ENCODE measurements around the gene ADORA2A. TPM values are rescaled to one million over a fixed set of nuclear protein-coding genes. Genes with fewer than 3 reads are reported as not detected.

Gene ADORA2A
- total RNA-seq, 2 experiments from 2014 or later: 45.1 to 45.2 TPM

- peaks cover 47% of the 10 kb centered on the region for H3K36me3 Mint-ChIP-seq
- peak overlapping the region; percentile 87 for H3K4me3 Mint-ChIP-seq
- H3K4me1 Mint-ChIP-seq: peaks cover 75% of the 10 kb centered on the region
- DNase-seq: no peak
- peak overlapping the region; percentile 94 for H3K27ac Mint-ChIP-seq
- no peaks in the 10 kb centered on the region for H3K27me3 Mint-ChIP-seq
- H3K9me3 Mint-ChIP-seq: no peaks in the 10 kb centered on the region
These were observed 3.3 kb downstream of the ADORA2A start for GRCh38 chr22:24430431-24431308.

GRCh38 chr22:24431309-24432034 lies 4.1 kb downstream of the ADORA2A start:
- Mint-ChIP-seq H3K36me3 (peaks cover 48% of the 10 kb centered on the region), H3K4me3 (peak overlapping the region; percentile 76), H3K4me1 (peaks cover 75% of the 10 kb centered on the region), H3K27ac (peak overlapping the region; percentile 93), H3K27me3 (no peaks in the 10 kb centered on the region), H3K9me3 (no peaks in the 10 kb centered on the region)
- no peak for DNase-seq

- peak overlapping the region; percentile 93 for H3K27ac Mint-ChIP-seq
- H3K27me3 Mint-ChIP-seq: no peaks in the 10 kb centered on the region
- peaks cover 53% of the 10 kb centered on the region for H3K36me3 Mint-ChIP-seq
- H3K4me3 Mint-ChIP-seq: peak overlapping the region; percentile 76
- no peaks in the 10 kb centered on the region for H3K9me3 Mint-ChIP-seq
- peaks cover 77% of the 10 kb centered on the region for H3K4me1 Mint-ChIP-seq
- DNase-seq: peak; percentile 70
These were observed 4.9 kb downstream of the ADORA2A start for GRCh38 chr22:24432059-24432853.

GRCh38 chr22:24433001-24433827 lies 5.8 kb downstream of the ADORA2A start:
- Mint-ChIP-seq H3K9me3 (no peaks in the 10 kb centered on the region), H3K4me3 (peak overlapping the region; percentile 76), H3K27me3 (no peaks in the 10 kb centered on the region), H3K36me3 (peaks cover 54% of the 10 kb centered on the region), H3K4me1 (peaks cover 84% of the 10 kb centered on the region), H3K27ac (peak overlapping the region; percentile 99)
- DNase-seq: no peak

- Mint-ChIP-seq H3K27me3 (no peaks in the 10 kb centered on the region), H3K4me1 (peaks cover 90% of the 10 kb centered on the region), H3K27ac (peak overlapping the region; percentile 99), H3K4me3 (peak overlapping the region; percentile 73), H3K36me3 (peaks cover 52% of the 10 kb centered on the region), H3K9me3 (no peaks in the 10 kb centered on the region)
- DNase-seq: no peak
These were observed 6.5 kb downstream of the ADORA2A start for GRCh38 chr22:24433828-24434470.

- peak overlapping the region; percentile 99 for H3K27ac Mint-ChIP-seq
- peak; percentile 83 for DNase-seq
- peak overlapping the region; percentile 73 for H3K4me3 Mint-ChIP-seq
- no peaks in the 10 kb centered on the region for H3K9me3 Mint-ChIP-seq
- peaks cover 53% of the 10 kb centered on the region for H3K36me3 Mint-ChIP-seq
- H3K27me3 Mint-ChIP-seq: no peaks in the 10 kb centered on the region
- H3K4me1 Mint-ChIP-seq: peaks cover 89% of the 10 kb centered on the region
These were observed 7.3 kb downstream of the ADORA2A start for GRCh38 chr22:24434471-24435322.

GRCh38 chr22:24435323-24435645 lies 7.9 kb downstream of the ADORA2A start:
- Mint-ChIP-seq H3K36me3 (peaks cover 54% of the 10 kb centered on the region), H3K4me3 (peak overlapping the region; percentile 73), H3K27me3 (no peaks in the 10 kb centered on the region), H3K9me3 (no peaks in the 10 kb centered on the region), H3K27ac (peak overlapping the region; percentile 99), H3K4me1 (peaks cover 87% of the 10 kb centered on the region)
- no peak for DNase-seq

- H3K36me3 Mint-ChIP-seq: peaks cover 61% of the 10 kb centered on the region
- peaks cover 91% of the 10 kb centered on the region for H3K4me1 Mint-ChIP-seq
- H3K27me3 Mint-ChIP-seq: no peaks in the 10 kb centered on the region
- no peaks in the 10 kb centered on the region for H3K9me3 Mint-ChIP-seq
- H3K27ac Mint-ChIP-seq: peak overlapping the region; percentile 99
- DNase-seq: no peak
- peak overlapping the region; percentile 18 for H3K4me3 Mint-ChIP-seq
These were observed 8.5 kb downstream of the ADORA2A start for GRCh38 chr22:24435861-24436371.

- H3K36me3 Mint-ChIP-seq: peaks cover 60% of the 10 kb centered on the region
- DNase-seq: no peak
- no peak overlapping the region for H3K4me3 Mint-ChIP-seq
- H3K27ac Mint-ChIP-seq: peak overlapping the region; percentile 99
- H3K9me3 Mint-ChIP-seq: no peaks in the 10 kb centered on the region
- H3K4me1 Mint-ChIP-seq: peaks cover 90% of the 10 kb centered on the region
- H3K27me3 Mint-ChIP-seq: no peaks in the 10 kb centered on the region
These were observed 9.2 kb downstream of the ADORA2A start for GRCh38 chr22:24436553-24436952.

- peaks cover 58% of the 10 kb centered on the region for H3K36me3 Mint-ChIP-seq
These were observed 9.7 kb downstream of the ADORA2A start for GRCh38 chr22:24437091-24437490.

GRCh38 chr22:24437741-24438328 lies 10.4 kb downstream of the ADORA2A start:
- Mint-ChIP-seq H3K9me3 (no peaks in the 10 kb centered on the region), H3K27me3 (no peaks in the 10 kb centered on the region), H3K4me1 (peaks cover 88% of the 10 kb centered on the region), H3K4me3 (no peak overlapping the region), H3K36me3 (peaks cover 56% of the 10 kb centered on the region), H3K27ac (peak overlapping the region; percentile 99)
- no peak for DNase-seq

More at GRCh38 chr22:24437091-24437490, 9.7 kb downstream of the ADORA2A start:
- Mint-ChIP-seq H3K4me3 (no peak overlapping the region), H3K27me3 (no peaks in the 10 kb centered on the region), H3K9me3 (no peaks in the 10 kb centered on the region), H3K27ac (peak overlapping the region; percentile 99), H3K4me1 (peaks cover 90% of the 10 kb centered on the region)
- no peak for DNase-seq

GRCh38 chr22:24440270-24440717 lies 12.9 kb downstream of the ADORA2A start:
- DNase-seq: no peak
- H3K4me1 Mint-ChIP-seq: peaks cover 78% of the 10 kb centered on the region
- H3K27me3 Mint-ChIP-seq: no peaks in the 10 kb centered on the region
- H3K36me3 Mint-ChIP-seq: peaks cover 51% of the 10 kb centered on the region
- H3K4me3 Mint-ChIP-seq: no peak overlapping the region
- H3K27ac Mint-ChIP-seq: peak overlapping the region; percentile 75
- no peaks in the 10 kb centered on the region for H3K9me3 Mint-ChIP-seq

All from activated naive CD8-positive, alpha-beta T cell treated with anti-CD3 and anti-CD28 coated beads for 36 hours (primary cell).